IMR-90 (cell line): ENCODE data around the gene PLSCR3. TPM values are rescaled to one million over a fixed set of nuclear protein-coding genes. Genes with fewer than 3 reads are reported as not detected.
A peak's percentile ranks its signal among the peaks of the same experiment; 100 is the strongest.

Source experiments
- ATAC-seq: fragments of 200-7000 bp; cut with Tn5 transposase; 2 replicates; pipeline ENCODE4 v1.9.1; 2020; ENCODE audit warnings: low read depth, mild to moderate bottlenecking, moderate library complexity
- BruUV-seq: library from RNA; stranded (reverse); fragments of 400-500 nt; replicated peaks from 2 replicates; lab custom pipeline; 2021; lab: Mats Ljungman, UMichigan
- CTCF ChIA-PET: fragments of 300-600 bp; formaldehyde crosslinking; extraction: SDS; loops from one replicate; lab custom pipeline; 2021; ENCODE audit warnings: antibody characterized with exemption; lab: Yijun Ruan, JAX
- POLR2A ChIA-PET: fragments of 300-600 bp; sonication (Branson Sonifier 250); formaldehyde crosslinking; loops from one replicate; lab custom pipeline; 2022; ENCODE audit warnings: antibody characterized with exemption; ENCODE audit not compliant: unreplicated experiment; lab: Charles Lee
- DNase-seq: peaks from one replicate; pipeline ENCODE4 v3.0.0; 2013
- H2AFZ ChIP-seq: replicated peaks from 2 replicates; pipeline ENCODE3; 2013; ENCODE audit warnings: low read length, mild to moderate bottlenecking; ENCODE audit not compliant: poor library complexity
- H2AK5ac ChIP-seq: 2 replicates; pipeline ENCODE4 v1.6.1; 2013; ENCODE audit warnings: low read depth, low read length, inconsistent platforms
- H2AK9ac ChIP-seq: replicated peaks from 2 replicates; pipeline ENCODE3; 2013; ENCODE audit warnings: mild to moderate bottlenecking, low read depth, low read length, moderate library complexity; ENCODE audit not compliant: poor library complexity
- H2BK120ac ChIP-seq: 2 replicates; pipeline ENCODE4 v1.6.1; 2013; ENCODE audit warnings: low read depth, low read length, inconsistent platforms
- H2BK15ac ChIP-seq: 3 replicates; pipeline ENCODE4 v1.6.1; 2013; ENCODE audit warnings: low read depth, low read length, inconsistent platforms
- H2BK20ac ChIP-seq: 2 replicates; pipeline ENCODE4 v1.6.1; 2013; ENCODE audit warnings: low read depth, mild to moderate bottlenecking, inconsistent platforms, low read length, moderate library complexity
- H2BK5ac ChIP-seq: 2 replicates; pipeline ENCODE4 v1.6.1; 2013; ENCODE audit warnings: mild to moderate bottlenecking, low read depth, low read length, inconsistent platforms; ENCODE audit not compliant: poor library complexity, severe bottlenecking
- H3K14ac ChIP-seq: replicated peaks from 2 replicates; pipeline ENCODE4 v1.6.1; 2013; ENCODE audit warnings: low read depth, low read length, inconsistent platforms
- H3K18ac ChIP-seq: 2 replicates; pipeline ENCODE4 v1.6.1; 2013; ENCODE audit warnings: low read depth, low read length, control low read depth
- H3K23ac ChIP-seq: 2 replicates; pipeline ENCODE4 v1.6.1; 2013; ENCODE audit warnings: low read depth, low read length, inconsistent platforms
- H3K27ac ChIP-seq: 2 replicates; pipeline ENCODE4 v1.5.1; 2013; ENCODE audit warnings: mild to moderate bottlenecking, control low read depth, low read length; ENCODE audit not compliant: insufficient read depth
- H3K27me3 ChIP-seq: 2 replicates; pipeline ENCODE4 v1.6.1; 2013; ENCODE audit warnings: low read length; ENCODE audit not compliant: control insufficient read depth, insufficient read depth
- H3K36me3 ChIP-seq: 2 replicates; pipeline ENCODE4 v1.6.1; 2013; ENCODE audit warnings: low read length, mixed read lengths; ENCODE audit not compliant: control insufficient read depth, insufficient read depth
- H3K4ac ChIP-seq: 2 replicates; pipeline ENCODE4 v1.6.1; 2013; ENCODE audit warnings: low read depth, low read length, inconsistent platforms
- H3K4me1 ChIP-seq: 2 replicates; pipeline ENCODE4 v1.6.1; 2013; ENCODE audit warnings: low read length, mixed read lengths; ENCODE audit not compliant: control insufficient read depth, insufficient read depth
- H3K4me2 ChIP-seq: 2 replicates; pipeline ENCODE4 v1.6.1; 2013; ENCODE audit warnings: low read depth, mild to moderate bottlenecking, control low read depth, low read length, moderate library complexity
- H3K4me3 ChIP-seq: 2 replicates; pipeline ENCODE4 v1.5.1; 2013; ENCODE audit warnings: low read depth, mild to moderate bottlenecking, control low read depth, low read length, moderate library complexity; ENCODE audit not compliant: insufficient read depth
- H3K56ac ChIP-seq: 2 replicates; pipeline ENCODE4 v1.6.1; 2013; ENCODE audit warnings: low read length, inconsistent platforms; ENCODE audit not compliant: insufficient read depth; ENCODE audit errors: extremely low read depth
- H3K79me1 ChIP-seq, 2 experiments: 2 replicates each; pipeline ENCODE4 v1.6.1; 2013; ENCODE audit warnings: low read length in 2 of 2, inconsistent platforms in 1 of 2, low read depth in 1 of 2
- H3K9ac ChIP-seq: 2 replicates; pipeline ENCODE4 v1.6.1; 2013; ENCODE audit warnings: low read depth, low read length, control low read depth
- H3K9me1 ChIP-seq: 2 replicates; pipeline ENCODE4 v1.6.1; 2013; ENCODE audit warnings: low read length, inconsistent platforms; ENCODE audit not compliant: insufficient read depth
- H3K9me3 ChIP-seq: 2 replicates; pipeline ENCODE4 v1.6.1; 2013; ENCODE audit warnings: low read length; ENCODE audit not compliant: control insufficient read depth, insufficient read depth
- H4K20me1 ChIP-seq: 2 replicates; pipeline ENCODE4 v1.6.1; 2013; ENCODE audit warnings: low read length, inconsistent platforms; ENCODE audit not compliant: insufficient read depth
- H4K5ac ChIP-seq: 2 replicates; pipeline ENCODE4 v1.6.1; 2013; ENCODE audit warnings: mild to moderate bottlenecking, low read depth, low read length, control low read depth
- H4K8ac ChIP-seq, 2 experiments: 2 replicates each; pipeline ENCODE4 v1.6.1; 2013; ENCODE audit warnings: low read depth in 2 of 2, low read length in 2 of 2, control low read depth in 1 of 2, inconsistent platforms in 1 of 2
- H4K91ac ChIP-seq: 2 replicates; pipeline ENCODE4 v1.6.1; 2013; ENCODE audit warnings: low read depth, low read length, inconsistent platforms; ENCODE audit not compliant: insufficient read depth
- BHLHE40 ChIP-seq: fragments of 150-350 bp; IDR thresholded peaks from 2 replicates; pipeline ENCODE4 v1.6.1; 2016; ENCODE audit warnings: mild to moderate bottlenecking, low read depth, low read length
- ELK1 ChIP-seq: fragments of 150-350 bp; IDR thresholded peaks from 2 replicates; pipeline ENCODE4 v1.6.1; 2016; ENCODE audit warnings: low read depth, mild to moderate bottlenecking, low read length, moderate library complexity, borderline replicate concordance
- FOS ChIP-seq: fragments of 150-350 bp; IDR thresholded peaks from 2 replicates; pipeline ENCODE4 v1.6.1; 2016; ENCODE audit warnings: low read depth, low read length
- MAFK ChIP-seq: IDR thresholded peaks from 2 replicates; pipeline ENCODE4 v1.6.1; 2012; ENCODE audit warnings: low read depth, low read length, improper control_type of control experiment
- MAZ ChIP-seq: IDR thresholded peaks from 2 replicates; pipeline ENCODE4 v1.6.1; 2012; ENCODE audit warnings: low read depth, mild to moderate bottlenecking, low read length, improper control_type of control experiment, moderate library complexity, borderline replicate concordance
- MXI1 ChIP-seq: IDR thresholded peaks from 2 replicates; pipeline ENCODE4 v1.6.1; 2012; ENCODE audit warnings: low read depth, mild to moderate bottlenecking, low read length, moderate library complexity, borderline replicate concordance
- NFE2L2 ChIP-seq: fragments of 150-350 bp; IDR thresholded peaks from 2 replicates; pipeline ENCODE4 v1.6.1; 2016; ENCODE audit warnings: low read depth, mild to moderate bottlenecking, low read length
- POLR2A ChIP-seq: IDR thresholded peaks from 2 replicates; pipeline ENCODE4 v1.6.1; 2012; ENCODE audit warnings: mild to moderate bottlenecking, low read depth, low read length
- RAD21 ChIP-seq: IDR thresholded peaks from 2 replicates; pipeline ENCODE4 v1.6.1; 2012; ENCODE audit warnings: low read length, improper control_type of control experiment
- RCOR1 ChIP-seq: IDR thresholded peaks from 2 replicates; pipeline ENCODE4 v1.6.1; 2012; ENCODE audit warnings: mild to moderate bottlenecking, low read length, improper control_type of control experiment; ENCODE audit not compliant: insufficient replicate concordance
- WGBS, 2 experiments: methylation state at CpG; one replicate each; pipeline versions ENCODE4 v1.1.5 to v1.1.7; 2013; ENCODE audit warnings: missing lambda C conversion rate in 2 of 2; ENCODE audit not compliant: insufficient read length in 1 of 2; ENCODE audit errors: extremely low coverage in 2 of 2; 5-methylcytosine and 5-hydroxymethylcytosine counted together
- dilution Hi-C: fragments of 300-500 bp; cut with HindIII; formaldehyde crosslinking; loops from one replicate; pipeline ENCODE4 v1.14.3; 2018; ENCODE audit warnings: low sequenced_read_pairs; ENCODE audit not compliant: unreplicated experiment
- in situ Hi-C: fragments of 300-500 bp; cut with MboI; formaldehyde crosslinking; loops from 3 replicates; pipeline ENCODE4 v1.14.3; 2019; ENCODE audit warnings: low sequenced_read_pairs, inconsistent platforms, mixed read lengths
- intact Hi-C: fragments of 100-400 bp; cut with micrococcal nuclease; formaldehyde crosslinking; loops from 2 replicates; pipeline ENCODE4 v1.10.0; 2022
- polyA plus RNA-seq, 3 experiments: library from polyadenylated mRNA; depleted of rRNA; stranded (reverse); fragments of >200 nt; gene quantifications; 2 replicates each; pipeline ENCODE4 v1.2.3, GENCODE V29; 2012; ENCODE audit warnings: low replicate concordance in 1 of 3
- total RNA-seq: library from RNA; depleted of rRNA; stranded (reverse); fragments of >200 nt; gene quantifications from 2 replicates; pipeline ENCODE4 v1.2.3, GENCODE V29; 2012
- TF ChIP-seq, protein P1 (sequence below): fragments of 150-350 bp; IDR thresholded peaks from 2 replicates; pipeline ENCODE4 v1.6.1; 2017; ENCODE audit warnings: mild to moderate bottlenecking, antibody characterized with exemption, low read length, low read depth

The PLSCR3 gene
- total and polyA plus RNA-seq, 2 of the 4 experiments (the other 2 are of a cell fraction): 6.1 to 116 TPM

DNA sequence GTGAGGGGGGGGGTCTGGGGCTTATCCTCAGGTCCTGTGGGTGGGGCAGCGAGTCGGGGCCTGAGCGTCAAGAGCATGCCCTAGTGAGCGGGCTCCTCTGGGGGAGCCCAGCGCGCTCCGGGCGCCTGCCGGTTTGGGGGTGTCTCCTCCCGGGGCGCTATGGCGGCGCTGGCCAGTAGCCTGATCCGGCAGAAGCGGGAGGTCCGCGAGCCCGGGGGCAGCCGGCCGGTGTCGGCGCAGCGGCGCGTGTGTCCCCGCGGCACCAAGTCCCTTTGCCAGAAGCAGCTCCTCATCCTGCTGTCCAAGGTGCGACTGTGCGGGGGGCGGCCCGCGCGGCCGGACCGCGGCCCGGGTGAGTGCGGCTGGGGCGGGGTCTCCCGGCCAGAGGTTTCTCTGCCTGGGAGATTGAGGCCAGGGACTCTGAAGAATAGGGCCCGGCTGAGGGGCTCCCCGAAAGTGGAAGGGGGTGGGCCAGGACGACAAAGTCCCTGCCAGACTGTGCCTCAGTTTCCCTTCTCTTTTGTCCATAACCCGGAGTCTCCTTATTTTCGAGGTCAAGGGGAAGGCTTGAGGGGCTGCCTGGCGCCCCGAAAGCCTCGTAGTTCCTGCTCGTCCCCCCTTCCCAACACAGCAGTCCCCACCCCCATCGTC lies 45.3 kb upstream of the PLSCR3 start, which contains the start of gene FGF11 (continued):
- no peak for TF ChIP-seq FOS
- TF ChIP-seq NFE2L2: no peak

DNA sequence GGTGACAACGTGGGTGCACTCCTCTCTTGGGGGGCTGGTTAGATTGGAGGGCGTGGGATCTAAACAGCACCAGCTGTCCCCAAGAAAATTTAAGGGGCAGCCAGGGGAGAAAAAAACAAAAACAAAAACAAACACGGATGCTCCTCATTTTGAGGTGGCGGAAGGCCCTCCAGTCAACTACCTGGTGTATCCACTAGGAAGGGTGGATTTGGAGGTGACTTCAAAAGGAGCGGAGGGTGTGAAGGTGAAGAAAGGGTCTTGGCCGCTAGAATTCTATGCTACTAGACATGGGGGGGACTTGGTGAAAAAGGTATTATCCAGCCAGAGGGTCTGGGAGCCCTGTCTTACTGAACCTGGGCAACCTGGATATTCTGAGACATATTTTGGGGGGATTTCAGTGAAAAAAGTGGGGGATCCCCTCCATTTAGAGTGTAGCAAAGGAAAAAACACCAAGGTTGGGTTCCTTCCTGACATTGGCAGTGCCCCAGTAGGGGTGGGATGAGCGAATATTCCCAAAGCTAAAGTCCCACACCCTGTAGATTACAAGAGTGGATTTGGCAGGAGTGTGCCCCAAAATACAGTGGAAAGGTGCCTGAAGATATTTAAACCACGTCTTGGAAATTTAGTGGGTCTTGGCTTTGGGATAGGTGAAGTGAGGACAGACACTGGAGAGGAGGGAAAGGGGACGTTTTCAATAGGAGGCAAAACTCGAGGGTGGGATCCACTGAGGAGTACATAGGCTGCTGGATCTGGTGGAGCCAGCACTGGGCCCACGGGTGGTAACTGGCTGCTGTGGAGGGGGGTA lies 44.5 kb upstream of the PLSCR3 start:
- Histone ChIP-seq H4K5ac (no peak overlapping the region), H3K18ac (no peak overlapping the region), H3K14ac (no peak overlapping the region), H4K20me1 (peaks cover 3% of the 10 kb centered on the region; the same call in 1 of the 2 replicates), H3K56ac (no peak overlapping the region), H3K4me1 (peaks cover 8% of the 10 kb centered on the region), H2AK5ac (no peak overlapping the region), H3K27me3 (peaks cover 34% of the 10 kb centered on the region), H3K27ac (no peak overlapping the region), H2BK15ac (no peak overlapping the region), H3K79me1 (peaks cover 0 to 2% of the 10 kb centered on the region in 2 experiments; a peak in 1 of 4 replicates), H3K9me3 (no peaks in the 10 kb centered on the region), H3K36me3 (no peaks in the 10 kb centered on the region), H4K8ac (no peak overlapping the region; a peak in 1 of 4 replicates), H3K4me3 (no peak overlapping the region), H3K9ac (no peak overlapping the region), H3K4ac (no peak overlapping the region), H2BK120ac (no peak overlapping the region), H3K23ac (peak overlapping the region; percentile 33; the same call in 1 of the 2 replicates), H3K9me1 (no peaks in the 10 kb centered on the region), H2BK5ac (no peak overlapping the region), H2AFZ (no peak overlapping the region), H3K4me2 (no peak overlapping the region; the same call in 1 of the 2 replicates), H4K91ac (no peak overlapping the region; the same call in 1 of the 2 replicates), H2BK20ac (no peak overlapping the region), H2AK9ac (no peak overlapping the region)
- intact Hi-C loops: loop anchor here (5.0 kb wide), 1 partner anchor 87 kb away; the partner anchor contains the start of gene KCTD11
- dilution Hi-C loops: no loop called here
- in situ Hi-C loops: no loop called here
- no TSS peak for BruUV-seq
- WGBS, 2 experiments: 44% methylated on average over 3 of the region's 11 CpGs; no CpG with 5 or more reads in 1 of the 2 experiments
- ATAC-seq (no peak), DNase-seq (no peak)
- CTCF ChIA-PET: no interaction called here
- POLR2A ChIA-PET: no interaction called here
- TF ChIP-seq ELK1 (no peak), MAZ (no peak), NFE2L2 (no peak), FOS (no peak), RCOR1 (no peak), MXI1 (no peak), BHLHE40 (no peak), MAFK (no peak), RAD21 (no peak), POLR2A (no peak)
- TF ChIP-seq, protein P1, sequence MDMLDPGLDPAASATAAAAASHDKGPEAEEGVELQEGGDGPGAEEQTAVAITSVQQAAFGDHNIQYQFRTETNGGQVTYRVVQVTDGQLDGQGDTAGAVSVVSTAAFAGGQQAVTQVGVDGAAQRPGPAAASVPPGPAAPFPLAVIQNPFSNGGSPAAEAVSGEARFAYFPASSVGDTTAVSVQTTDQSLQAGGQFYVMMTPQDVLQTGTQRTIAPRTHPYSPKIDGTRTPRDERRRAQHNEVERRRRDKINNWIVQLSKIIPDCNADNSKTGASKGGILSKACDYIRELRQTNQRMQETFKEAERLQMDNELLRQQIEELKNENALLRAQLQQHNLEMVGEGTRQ: no peak
